ENCODE results near the gene SIRT3.

Gene SIRT3

DNA sequence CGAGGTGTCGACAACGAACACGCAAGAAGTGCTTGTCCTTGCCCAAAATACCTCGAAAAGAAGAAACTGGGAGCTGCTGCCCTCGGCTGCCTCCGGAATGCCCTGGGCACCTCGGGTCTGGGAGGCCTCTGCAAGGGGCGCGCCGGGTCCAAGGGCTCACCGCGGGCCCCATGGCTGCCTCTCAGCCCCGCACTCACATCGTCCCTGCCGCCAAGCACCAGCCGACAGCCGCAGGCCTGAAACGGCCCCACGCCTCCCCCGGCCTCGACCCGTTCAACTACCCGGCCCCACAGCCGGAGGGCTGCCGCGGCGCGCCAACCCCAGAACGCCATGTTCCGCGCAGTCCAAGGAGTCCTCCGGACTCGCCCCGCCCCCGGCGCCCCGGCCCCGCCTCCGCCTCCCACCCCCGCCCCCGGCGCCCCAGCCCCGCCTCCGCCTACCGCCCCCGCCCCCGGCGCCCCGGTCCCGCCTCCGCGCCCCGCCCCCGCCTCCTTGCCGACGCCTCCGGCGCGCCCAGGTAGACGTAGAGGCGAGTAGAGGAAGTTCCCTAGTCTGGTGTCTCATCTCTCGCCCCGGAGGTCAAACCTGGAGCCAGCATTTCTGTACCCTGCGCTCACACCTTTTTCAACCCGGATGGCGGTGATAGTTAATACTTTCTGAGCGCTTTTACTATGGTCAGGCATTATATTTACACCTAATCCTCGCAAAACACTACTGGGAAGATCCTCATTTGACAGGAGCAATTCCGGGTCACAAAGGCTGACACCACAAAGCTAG lies at the start of gene SIRT3:
Gene SIRT3, minus strand, starts transcription at position 346 of the 777 bp plus-strand sequence. Its CDS starts 14 bp downstream, at position 332.
- DNase-seq: peak; percentile 35

DNA sequence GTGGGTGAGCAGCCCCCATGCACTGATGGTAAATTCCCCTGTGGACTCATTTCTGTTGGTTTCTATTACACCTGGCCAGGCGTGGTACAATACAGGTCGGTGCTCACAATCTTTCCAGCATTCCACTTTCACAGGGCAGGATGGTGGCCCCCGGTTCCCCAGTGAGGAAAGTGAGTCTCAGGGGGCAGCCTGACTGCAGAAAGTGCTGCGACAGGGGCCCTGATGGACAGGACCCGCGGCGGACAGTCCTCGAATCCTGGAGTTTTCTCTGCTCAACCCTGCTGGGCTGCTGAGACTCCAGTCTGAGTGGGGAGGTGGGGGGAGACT lies 49.7 kb upstream of the SIRT3 start:
- no peak for DNase-seq

DNA sequence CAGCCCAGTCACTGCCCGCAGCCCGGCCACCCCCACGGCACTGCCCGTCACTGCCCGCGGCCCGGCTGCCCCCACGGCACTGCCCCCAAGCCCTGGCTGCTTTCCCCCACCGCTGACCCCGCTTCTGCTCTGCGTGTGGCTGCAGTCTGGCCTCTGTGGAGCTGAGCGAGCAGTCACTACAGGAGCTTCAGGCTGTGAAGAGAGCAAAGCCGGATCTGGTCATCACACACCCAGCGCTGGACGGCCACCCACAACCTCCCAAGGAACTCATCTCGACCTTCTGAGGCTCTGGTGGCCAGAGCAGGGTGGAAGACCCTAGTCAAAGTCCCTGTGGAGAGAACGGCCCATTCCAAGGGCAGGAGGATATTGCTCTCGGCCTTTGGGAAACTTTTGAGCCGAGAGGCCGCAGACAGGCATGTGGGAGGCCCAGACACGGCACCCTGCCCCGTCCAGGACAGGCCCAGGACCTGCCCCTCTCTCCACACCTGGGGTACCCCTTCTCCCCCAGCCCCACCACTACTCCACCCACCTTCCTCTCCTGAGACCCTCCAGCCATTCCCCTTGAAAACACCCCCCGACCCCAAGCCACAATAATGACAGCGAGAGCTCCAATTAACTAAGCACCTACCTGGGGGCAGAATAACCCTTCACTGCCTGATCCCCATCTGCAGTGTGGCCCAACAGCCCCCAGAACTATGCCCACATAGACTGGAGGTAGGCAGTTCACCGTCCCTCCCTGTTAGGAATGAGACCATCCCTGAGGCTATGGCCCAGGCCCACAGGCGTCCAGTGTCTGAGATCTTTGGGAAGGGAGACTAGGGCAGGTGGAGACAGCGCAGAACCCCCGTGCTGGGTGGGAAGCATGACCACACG lies 49.1 kb upstream of the SIRT3 start:
- no peak for DNase-seq

DNA sequence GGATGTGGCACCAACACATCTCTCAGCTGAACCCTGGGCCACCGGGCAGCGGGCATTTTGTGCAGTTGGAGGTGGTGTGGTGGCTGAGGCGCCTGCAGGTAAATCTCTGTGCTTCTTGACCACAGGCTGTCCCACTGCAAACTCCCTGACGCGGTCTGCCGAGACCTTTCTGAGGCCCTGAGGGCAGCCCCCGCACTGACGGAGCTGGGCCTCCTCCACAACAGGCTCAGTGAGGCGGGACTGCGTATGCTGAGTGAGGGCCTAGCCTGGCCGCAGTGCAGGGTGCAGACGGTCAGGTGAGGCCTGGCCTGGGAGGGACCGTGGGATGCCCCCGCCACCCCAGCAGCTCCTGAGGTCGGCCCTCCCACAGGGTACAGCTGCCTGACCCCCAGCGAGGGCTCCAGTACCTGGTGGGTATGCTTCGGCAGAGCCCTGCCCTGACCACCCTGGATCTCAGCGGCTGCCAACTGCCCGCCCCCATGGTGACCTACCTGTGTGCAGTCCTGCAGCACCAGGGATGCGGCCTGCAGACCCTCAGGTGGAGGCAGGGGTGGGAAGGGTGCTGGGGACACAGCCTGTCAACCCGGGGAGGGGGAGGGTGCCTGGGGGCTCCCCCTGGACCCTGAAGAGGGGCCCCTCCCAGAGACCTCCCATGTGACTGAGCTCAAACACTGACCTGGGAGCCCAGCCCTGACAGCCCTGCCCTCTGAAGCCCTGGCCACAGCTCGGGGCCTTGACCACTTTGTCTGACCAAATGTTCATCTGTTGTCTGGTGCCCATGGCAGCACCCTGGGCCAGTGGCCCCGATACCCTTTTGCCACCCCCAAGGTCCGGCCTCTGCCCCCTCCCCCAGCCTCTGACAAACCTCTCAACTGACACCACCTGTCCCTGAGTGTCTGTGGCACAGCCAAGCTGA lies 48.2 kb upstream of the SIRT3 start:
- DNase-seq: no peak

DNA sequence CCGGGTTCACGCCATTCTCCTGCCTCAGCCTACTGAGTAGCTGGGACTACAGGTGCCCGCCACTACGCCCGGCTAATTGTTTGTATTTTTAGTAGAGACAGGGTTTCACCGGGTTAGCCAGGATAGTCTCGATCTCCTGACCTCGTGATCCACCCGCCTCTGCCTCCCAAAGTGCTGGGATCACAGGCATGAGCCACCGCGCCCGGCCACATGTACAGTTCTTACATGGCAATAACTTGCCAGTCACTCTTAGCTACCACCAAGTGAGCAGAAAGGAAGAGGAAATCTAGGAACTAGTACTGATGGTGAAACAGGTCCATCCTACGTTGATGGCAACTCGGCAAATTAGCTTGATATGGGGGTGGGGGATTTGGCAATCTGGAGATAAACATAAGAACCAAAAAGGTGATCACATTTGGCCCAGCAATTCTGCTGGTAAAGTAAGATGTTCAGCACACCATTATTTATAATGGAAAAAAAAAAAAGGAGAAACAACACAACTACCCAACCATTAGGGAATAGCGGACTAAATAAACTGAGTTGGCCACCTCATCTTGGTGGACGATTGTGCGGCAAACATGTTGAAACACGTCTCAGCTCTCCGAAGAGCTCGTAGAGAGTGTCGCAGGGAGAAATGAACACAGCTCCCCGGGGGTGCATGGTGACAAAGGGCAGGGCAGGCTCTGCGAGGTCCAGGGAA lies 47.4 kb upstream of the SIRT3 start:
- DNase-seq: no peak

DNA sequence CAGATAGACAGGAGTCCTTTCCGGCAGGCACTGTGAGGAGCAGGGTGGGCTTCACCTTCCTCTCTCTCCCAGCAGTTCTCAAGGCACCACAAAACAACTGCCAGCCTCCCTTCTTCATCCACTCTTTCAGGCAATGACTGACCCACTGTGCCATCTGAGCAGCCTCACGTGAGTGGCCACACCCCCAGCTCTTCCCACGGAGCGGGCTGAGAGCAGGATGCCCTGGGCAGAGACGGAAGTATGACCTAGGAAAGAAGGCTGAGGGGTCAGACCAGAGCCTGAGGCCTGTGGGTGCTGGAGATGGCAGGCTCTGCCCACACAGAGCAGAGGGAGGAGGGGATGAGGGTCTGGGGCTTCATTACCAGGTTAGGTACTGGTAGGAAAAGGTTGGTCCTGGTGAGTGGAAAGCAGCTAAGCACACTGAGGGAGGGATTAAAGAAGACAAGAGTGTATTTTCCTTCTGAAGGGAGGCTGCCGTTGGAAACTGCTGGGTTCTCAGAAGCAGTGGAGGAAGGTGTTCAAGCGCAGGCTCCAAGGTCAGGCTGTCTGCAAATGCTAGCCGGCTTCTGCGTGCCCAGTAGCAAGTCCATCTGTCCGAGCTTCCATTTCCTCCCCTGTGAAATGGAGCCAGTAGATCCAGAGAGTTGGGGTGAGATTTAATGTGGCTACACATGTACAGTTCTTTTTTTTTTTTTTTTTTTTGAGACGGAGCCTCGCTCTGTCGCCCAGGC lies 46.7 kb upstream of the SIRT3 start:
- no peak for DNase-seq

DNA sequence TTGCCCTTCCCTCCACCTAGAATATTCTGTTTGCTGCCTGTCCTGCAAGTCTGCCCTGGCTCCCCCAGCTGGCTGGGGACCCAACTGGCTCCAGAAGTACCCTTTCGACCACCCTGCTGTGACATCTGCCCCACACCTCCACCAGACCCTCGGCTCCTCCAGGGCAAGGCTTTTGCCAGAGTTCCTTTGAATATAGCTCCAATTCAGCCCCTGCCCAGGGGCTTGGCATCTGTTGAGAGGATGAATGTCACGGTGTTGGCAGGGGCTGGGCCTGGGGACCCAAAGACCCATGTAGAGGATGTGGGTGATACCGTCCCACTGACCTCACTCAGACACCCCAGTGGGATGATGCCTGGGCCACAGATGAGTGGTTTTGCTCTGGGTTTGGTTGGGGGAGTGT lies 46.0 kb upstream of the SIRT3 start:
- DNase-seq: no peak

DNA sequence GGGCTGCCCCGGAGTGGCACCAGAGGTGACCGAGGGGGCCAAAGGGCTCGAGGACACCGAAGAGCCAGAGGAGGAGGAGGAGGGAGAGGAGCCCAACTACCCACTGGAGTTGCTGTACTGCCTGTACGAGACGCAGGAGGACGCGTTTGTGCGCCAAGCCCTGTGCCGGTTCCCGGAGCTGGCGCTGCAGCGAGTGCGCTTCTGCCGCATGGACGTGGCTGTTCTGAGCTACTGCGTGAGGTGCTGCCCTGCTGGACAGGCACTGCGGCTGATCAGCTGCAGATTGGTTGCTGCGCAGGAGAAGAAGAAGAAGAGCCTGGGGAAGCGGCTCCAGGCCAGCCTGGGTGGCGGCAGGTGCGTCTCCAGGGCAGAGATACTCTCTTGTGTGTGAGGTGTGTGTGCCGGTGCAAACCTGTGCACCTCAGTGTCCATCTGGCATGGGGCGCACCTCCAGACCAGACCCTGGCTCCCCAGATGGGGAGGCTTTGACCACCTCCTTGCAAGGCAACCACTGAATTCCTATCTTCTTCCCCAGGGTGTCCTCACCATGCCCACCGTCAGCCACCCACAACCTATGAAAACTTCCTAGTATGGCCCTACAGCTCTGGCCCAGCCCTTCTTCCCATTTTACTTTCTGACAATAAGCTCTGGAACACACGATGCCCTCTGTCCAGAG lies 45.5 kb upstream of the SIRT3 start:
- no peak for DNase-seq

DNA sequence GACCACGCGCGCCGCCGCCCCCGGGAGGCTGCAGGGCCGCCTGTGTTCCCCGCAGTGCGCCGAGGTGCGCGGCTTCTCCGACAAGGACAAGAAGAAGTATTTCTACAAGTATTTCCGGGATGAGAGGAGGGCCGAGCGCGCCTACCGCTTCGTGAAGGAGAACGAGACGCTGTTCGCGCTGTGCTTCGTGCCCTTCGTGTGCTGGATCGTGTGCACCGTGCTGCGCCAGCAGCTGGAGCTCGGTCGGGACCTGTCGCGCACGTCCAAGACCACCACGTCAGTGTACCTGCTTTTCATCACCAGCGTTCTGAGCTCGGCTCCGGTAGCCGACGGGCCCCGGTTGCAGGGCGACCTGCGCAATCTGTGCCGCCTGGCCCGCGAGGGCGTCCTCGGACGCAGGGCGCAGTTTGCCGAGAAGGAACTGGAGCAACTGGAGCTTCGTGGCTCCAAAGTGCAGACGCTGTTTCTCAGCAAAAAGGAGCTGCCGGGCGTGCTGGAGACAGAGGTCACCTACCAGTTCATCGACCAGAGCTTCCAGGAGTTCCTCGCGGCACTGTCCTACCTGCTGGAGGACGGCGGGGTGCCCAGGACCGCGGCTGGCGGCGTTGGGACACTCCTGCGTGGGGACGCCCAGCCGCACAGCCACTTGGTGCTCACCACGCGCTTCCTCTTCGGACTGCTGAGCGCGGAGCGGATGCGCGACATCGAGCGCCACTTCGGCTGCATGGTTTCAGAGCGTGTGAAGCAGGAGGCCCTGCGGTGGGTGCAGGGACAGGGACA lies 44.8 kb upstream of the SIRT3 start:
- DNase-seq: no peak

DNA sequence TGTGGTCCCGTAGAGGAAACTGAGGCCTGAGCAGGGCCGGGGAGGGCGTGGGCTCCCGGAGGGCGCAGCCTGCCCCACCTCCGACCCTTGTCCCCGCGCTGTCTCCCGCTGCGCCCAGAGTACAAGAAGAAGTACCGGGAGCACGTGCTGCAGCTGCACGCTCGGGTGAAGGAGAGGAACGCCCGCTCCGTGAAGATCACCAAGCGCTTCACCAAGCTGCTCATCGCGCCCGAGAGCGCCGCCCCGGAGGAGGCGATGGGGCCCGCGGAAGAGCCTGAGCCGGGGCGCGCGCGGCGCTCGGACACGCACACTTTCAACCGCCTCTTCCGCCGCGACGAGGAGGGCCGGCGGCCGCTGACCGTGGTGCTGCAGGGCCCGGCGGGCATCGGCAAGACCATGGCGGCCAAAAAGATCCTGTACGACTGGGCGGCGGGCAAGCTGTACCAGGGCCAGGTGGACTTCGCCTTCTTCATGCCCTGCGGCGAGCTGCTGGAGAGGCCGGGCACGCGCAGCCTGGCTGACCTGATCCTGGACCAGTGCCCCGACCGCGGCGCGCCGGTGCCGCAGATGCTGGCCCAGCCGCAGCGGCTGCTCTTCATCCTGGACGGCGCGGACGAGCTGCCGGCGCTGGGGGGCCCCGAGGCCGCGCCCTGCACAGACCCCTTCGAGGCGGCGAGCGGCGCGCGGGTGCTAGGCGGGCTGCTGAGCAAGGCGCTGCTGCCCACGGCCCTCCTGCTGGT lies 44.0 kb upstream of the SIRT3 start:
- no peak for DNase-seq

DNA sequence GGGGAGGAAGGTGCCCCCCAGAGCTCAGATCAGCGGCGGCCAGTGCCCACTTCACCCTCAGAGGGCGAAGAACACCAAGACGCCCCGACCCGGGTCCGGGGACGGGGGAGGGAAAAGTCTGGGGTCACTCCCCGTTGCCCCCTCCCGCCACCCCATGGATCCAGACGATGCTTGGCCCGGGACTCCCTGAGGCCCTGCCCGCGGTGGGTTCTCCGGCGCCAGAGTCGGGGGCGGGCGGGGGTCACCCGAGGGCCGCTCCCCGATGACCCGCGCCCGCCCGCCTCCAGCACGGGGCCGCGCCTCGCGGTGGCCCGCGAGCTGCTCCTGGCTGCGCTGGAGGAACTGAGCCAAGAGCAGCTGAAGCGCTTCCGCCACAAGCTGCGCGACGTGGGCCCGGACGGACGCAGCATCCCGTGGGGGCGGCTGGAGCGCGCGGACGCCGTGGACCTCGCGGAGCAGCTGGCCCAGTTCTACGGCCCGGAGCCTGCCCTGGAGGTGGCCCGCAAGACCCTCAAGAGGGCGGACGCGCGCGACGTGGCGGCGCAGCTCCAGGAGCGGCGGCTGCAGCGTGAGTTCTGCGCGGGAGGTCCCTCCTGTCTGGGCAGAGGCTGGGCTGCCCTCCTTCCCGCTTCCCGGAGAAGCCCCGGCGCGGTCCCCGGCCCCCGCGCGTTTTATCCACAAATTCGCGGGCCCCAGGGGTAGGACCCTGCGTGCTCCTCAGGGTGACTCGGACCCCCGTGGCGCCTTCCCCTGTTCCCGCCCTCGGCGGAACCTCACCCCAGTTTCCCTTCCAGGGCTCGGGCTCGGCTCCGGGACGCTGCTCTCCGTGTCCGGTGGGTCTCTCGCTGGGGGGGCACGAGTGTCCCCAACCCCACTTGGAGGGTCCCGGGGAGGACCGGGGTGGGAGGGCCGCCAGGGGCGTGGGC lies 43.2 kb upstream of the SIRT3 start:
- DNase-seq: no peak

DNA sequence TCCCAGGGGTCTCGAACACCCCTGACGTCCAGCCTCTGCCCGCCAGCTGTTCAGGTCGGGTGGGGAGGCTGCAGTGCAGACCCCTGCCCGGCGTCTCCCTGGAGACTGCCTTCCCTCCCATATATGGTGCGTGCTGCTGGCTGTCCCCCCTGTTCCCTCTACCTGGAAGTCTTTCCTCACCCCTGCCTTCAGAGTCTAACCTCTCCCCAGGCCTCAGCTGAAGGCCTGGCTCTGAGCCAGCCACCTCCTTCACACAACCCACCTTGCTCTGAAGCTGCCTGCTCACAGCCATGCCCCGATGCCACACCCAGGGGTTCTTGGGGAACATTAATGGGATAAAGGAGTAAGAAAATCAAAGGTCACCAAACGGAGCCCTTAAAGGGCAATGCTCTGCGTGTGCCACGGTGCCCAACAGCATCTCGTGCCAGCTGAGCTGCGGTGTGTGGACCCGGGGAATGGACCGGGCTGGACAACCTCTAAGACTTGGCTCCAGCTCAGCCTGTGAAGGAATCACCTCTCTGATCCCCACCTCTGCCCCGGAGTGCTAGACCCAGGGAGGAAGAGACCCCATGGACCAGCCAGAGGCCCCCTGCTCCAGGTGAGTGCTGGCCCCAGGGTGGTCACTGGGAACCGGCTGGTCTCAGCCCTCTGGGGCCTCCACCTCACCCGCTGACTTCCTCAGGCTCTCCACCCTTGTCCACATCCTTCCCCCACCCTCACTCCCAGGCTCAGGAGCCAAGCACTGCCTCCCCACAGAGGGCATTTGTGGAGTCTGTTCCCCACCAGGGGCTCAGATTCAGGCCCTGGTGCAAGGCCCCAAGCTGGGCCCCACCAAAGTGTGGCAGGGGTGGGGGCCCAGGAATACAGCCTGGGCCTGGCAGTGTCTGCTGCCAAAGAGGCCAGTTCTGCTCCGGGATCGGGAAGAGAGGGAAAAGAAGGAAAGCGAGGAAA lies 42.1 kb upstream of the SIRT3 start, which contains the start of gene NLRP6:
Gene NLRP6, plus strand, starts transcription at position 407 of the 951 bp plus-strand sequence. Its CDS starts 163 bp downstream, at position 570.
- DNase-seq: no peak

DNA sequence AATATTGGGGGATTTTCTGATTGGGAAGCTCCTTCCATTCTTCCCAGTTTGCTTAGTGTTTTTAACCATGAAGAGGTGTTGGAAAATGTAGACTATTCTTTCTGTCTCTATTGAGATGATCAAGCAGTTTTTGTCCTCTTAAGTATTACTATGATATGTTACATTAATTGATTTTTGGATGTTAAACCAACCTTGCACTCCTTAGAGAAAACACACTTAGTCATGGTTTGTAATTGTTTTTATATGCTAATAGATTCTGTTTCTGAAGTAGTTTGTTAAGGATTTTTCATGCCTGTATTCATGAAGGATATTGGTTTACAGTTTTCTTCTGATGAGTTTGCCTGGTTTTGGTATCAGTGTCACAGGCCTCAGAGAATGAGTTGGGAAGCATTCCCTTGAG lies 40.1 kb upstream of the SIRT3 start:
- DNase-seq: no peak

DNA sequence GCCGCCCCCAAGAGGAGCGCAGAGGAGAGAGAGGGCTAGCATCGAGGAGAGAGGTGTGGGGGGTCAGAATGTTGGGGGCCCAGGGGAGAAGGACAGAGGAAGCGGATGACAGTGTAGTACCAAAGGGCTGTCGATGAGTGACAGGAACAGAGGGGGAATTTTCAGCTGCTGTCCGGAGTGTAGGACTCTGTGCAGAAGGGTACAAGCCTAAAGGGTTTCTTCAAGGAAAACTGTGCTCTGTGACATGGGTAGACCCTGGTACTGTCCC lies 36.7 kb upstream of the SIRT3 start:
- DNase-seq: no peak

DNA sequence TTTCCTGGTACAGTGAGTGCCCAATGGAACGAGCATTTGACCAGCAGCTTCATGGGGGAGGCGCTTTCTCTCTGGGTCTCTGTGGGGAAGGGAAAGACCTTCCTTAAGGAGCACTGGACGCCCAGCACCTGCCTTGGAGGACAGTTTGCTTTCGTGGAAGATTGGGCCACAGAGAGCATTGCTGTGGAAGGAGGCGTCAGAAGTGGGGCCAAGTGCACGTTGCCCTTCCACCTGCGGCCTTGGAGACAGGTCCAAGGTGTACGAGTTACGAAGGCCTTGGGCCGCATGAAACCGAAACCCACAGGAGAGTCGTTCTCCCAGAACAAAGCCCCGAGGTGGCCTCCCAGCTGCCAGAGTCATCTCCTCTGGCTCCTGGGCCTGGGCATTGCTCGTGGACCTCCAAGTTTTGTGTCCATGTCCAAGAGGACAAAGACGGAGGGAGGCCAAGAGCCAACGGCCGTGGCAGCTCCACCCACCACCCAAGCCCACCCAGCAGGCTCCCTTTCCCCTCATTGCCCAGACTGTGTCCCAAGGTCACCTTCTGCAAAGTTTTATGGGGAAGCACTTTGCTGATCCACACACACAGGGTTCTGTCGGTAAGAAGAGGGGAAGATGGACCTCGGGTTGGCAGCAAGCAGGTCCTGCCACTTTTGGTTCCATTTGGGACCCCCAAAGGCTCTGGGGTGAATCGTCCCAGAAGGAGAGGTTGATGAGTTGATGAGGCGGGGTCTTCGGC lies 36.2 kb upstream of the SIRT3 start:
- DNase-seq: no peak

DNA sequence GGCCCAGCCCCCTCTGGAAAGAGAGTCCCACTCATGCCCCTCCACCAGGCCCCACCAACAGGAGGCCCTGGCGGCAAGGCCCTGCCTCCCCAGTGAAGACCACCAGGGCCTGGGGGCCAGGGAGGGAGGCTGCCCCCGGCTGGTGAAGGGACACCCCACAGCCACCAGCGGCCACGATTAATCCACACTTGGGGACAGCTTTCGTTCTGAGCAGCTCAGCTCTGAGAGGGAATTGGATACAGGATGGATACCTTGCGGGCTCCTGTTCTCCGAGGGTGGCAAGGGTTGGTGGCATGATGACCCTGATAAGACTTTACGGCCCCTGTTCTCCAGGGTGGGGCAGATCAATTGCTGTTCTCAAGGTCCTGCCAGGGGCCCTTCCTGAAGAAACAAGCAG lies 35.2 kb upstream of the SIRT3 start:
- no peak for DNase-seq

Measured in GF-D8 (cell line).